Naive thymus-derived CD4-positive, alpha-beta T cell (primary cell): ENCODE measurements around the gene DMRTB1. TPM values are rescaled to one million over a fixed set of nuclear protein-coding genes. Genes with fewer than 3 reads are reported as not detected.

ENCODE experiments used
- ATAC-seq: fragments of 150-1000 bp; cut with Tn5 transposase; 2 replicates; pipeline ENCODE4 v1.10.0; 2021; ENCODE audit warnings: mild to moderate bottlenecking, moderate library complexity
- CTCF ChIA-PET: fragments of 350-600 bp; sonication (Branson Sonifier 250); formaldehyde crosslinking; loops from one replicate; lab custom pipeline; 2021; ENCODE audit warnings: antibody characterized with exemption; lab: Charles Lee
- POLR2A ChIA-PET: fragments of 350-600 bp; sonication (Branson Sonifier 250); formaldehyde crosslinking; loops from one replicate; lab custom pipeline; 2021; ENCODE audit warnings: antibody characterized with exemption, inconsistent platforms; lab: Charles Lee
- DNase-seq, 9 donors: peaks; one replicate each; pipeline versions ENCODE4 v3.0.0 to v3.0.0-alpha.2; 2020 to 2022; ENCODE audit warnings: mixed read lengths in 1 of 9
- H3K27ac ChIP-seq: one replicate; pipeline ENCODE4 v1.7.0; 2013; ENCODE audit warnings: mild to moderate bottlenecking, low read depth, low read length, moderate library complexity
- H3K27me3 ChIP-seq, 2 donors: one replicate each; pipeline ENCODE4 v1.7.0; 2013; ENCODE audit warnings: low read length in 2 of 2, mild to moderate bottlenecking in 2 of 2, moderate library complexity in 2 of 2; ENCODE audit not compliant: control insufficient read depth in 2 of 2, insufficient read depth in 2 of 2
- H3K36me3 ChIP-seq, 3 experiments: 1 replicate in 2 of 3; 2 replicates in 1 of 3; pipeline ENCODE4 v1.7.0; 2013; ENCODE audit warnings: low read length in 3 of 3, mild to moderate bottlenecking in 3 of 3, moderate library complexity in 1 of 3; ENCODE audit not compliant: insufficient read depth in 3 of 3, control insufficient read depth in 2 of 3
- H3K4me1 ChIP-seq, 2 donors: one replicate each; pipeline ENCODE4 v1.7.0; 2013; ENCODE audit warnings: low read length in 2 of 2, mild to moderate bottlenecking in 2 of 2, moderate library complexity in 1 of 2; ENCODE audit not compliant: control insufficient read depth in 2 of 2, insufficient read depth in 2 of 2
- H3K4me3 ChIP-seq: 2 replicates; pipeline ENCODE4 v1.7.0; 2013; ENCODE audit warnings: mild to moderate bottlenecking, low read length
- H3K9me3 ChIP-seq, 3 experiments: 1 replicate in 2 of 3; 2 replicates in 1 of 3; pipeline ENCODE4 v1.7.0; 2013; ENCODE audit warnings: low read length in 3 of 3; ENCODE audit not compliant: control insufficient read depth in 2 of 3
- H3K27ac Mint-ChIP-seq, 9 donors: one replicate each; pipeline ENCODE4 v1.8.0; 2020 to 2022; ENCODE audit warnings: mixed read lengths in 9 of 9, mild to moderate bottlenecking in 8 of 9, moderate library complexity in 5 of 9, inconsistent platforms in 2 of 9
- H3K27me3 Mint-ChIP-seq, 5 donors: one replicate each; pipeline ENCODE4 v1.8.0; 2021 to 2022; ENCODE audit warnings: mixed read lengths in 5 of 5, mild to moderate bottlenecking in 1 of 5
- H3K36me3 Mint-ChIP-seq, 5 donors: one replicate each; pipeline ENCODE4 v1.8.0; 2020 to 2022; ENCODE audit warnings: mixed read lengths in 5 of 5, mild to moderate bottlenecking in 3 of 5, inconsistent platforms in 1 of 5
- H3K4me1 Mint-ChIP-seq, 7 donors: one replicate each; pipeline ENCODE4 v1.8.0; 2020 to 2022; ENCODE audit warnings: mixed read lengths in 7 of 7, mild to moderate bottlenecking in 3 of 7, inconsistent platforms in 1 of 7
- H3K4me3 Mint-ChIP-seq, 10 donors: one replicate each; pipeline ENCODE4 v1.8.0; 2020 to 2022; ENCODE audit warnings: mild to moderate bottlenecking in 10 of 10, mixed read lengths in 10 of 10, moderate library complexity in 6 of 10, inconsistent platforms in 2 of 10
- H3K9me3 Mint-ChIP-seq, 11 donors: one replicate each; pipeline ENCODE4 v1.8.0; 2020 to 2022; ENCODE audit warnings: mixed read lengths in 11 of 11, mild to moderate bottlenecking in 4 of 11, inconsistent platforms in 1 of 11, moderate library complexity in 1 of 11
- intact Hi-C, 2 donors: fragments of 100-400 bp; cut with micrococcal nuclease; formaldehyde crosslinking; loops; one replicate each; pipeline ENCODE4 v1.15.1; 2023
- polyA plus RNA-seq, 2 donors: library from polyadenylated mRNA; unstranded; fragments of 300-500 nt; fragmentation: Illumina TruSeq; gene quantifications; one replicate each; pipeline ENCODE4 v1.2.3, GENCODE V29; 2021
- total RNA-seq, 6 experiments: library from RNA in 5 of 6; stranded (reverse) in 5 of 6; gene quantifications; 1 replicate in 5 of 6; 2 replicates in 1 of 6; pipeline ENCODE4 v1.2.3 and lab custom pipeline; 2021 to 2026

Gene DMRTB1
- total and polyA plus RNA-seq, 7 experiments from 2014 or later: not detected

DNA sequence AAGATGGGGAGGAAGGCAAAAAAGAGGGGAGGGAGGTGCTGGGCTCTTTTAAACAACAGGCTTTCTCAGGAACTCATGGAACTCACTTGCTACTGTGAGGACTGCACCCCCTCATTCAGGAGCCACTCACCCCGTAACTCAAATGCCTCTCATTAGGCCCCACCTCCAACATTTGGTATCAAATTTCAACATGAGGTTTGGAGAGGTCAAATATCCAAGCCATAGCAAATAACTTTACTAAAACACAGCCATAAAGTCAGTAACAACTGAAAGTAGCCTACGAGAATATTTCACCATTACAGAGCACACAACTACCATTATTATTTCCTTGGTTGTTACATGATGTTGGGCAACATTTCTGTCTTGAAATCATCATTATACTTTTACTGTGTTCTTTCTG is 13.1 kb upstream of the DMRTB1 start:
- H3K36me3 Mint-ChIP-seq: no peaks in the 10 kb centered on the region
- no peak overlapping the region for H3K27ac ChIP-seq
- intact Hi-C loops: no loop called here
- ChIA-PET POLR2A (no interaction called here), CTCF (no interaction called here)
- H3K4me1 Mint-ChIP-seq: peaks cover 0 to 2% (median 0%) of the 10 kb centered on the region in 7 donors
- ATAC-seq (no peak), DNase-seq (no peak)
- no peak overlapping the region for H3K27ac Mint-ChIP-seq
- peaks cover 0 to 33% (median 11%) of the 10 kb centered on the region in 5 donors for H3K27me3 Mint-ChIP-seq
- no peaks in the 10 kb centered on the region for H3K9me3 Mint-ChIP-seq
- H3K4me3 Mint-ChIP-seq: no peak overlapping the region
- no peaks in the 10 kb centered on the region for H3K9me3 ChIP-seq
- no peaks in the 10 kb centered on the region for H3K27me3 ChIP-seq
- no peaks in the 10 kb centered on the region for H3K36me3 ChIP-seq
- no peak overlapping the region for H3K4me3 ChIP-seq
- H3K4me1 ChIP-seq: no peaks in the 10 kb centered on the region

DNA sequence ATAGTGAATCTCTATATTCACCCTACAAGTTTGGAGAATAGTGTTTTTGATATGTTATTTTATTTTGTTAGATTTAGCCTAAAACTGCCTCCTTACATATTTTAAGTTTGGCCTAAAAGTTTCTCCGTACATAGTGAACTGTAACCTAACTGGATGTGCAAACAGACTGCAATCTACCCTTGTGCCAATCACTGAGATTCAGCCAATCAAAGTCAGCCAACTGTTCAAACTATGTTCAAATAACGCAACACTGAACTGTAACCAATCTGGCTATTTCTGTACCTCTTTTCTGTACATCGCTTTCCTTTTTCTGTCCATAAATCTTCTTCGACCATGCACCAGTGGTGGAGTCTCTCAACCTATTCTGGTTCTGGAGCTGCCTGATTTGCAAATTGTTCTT is 11.8 kb upstream of the DMRTB1 start:
- no peaks in the 10 kb centered on the region for H3K9me3 Mint-ChIP-seq
- peaks cover 0 to under 1% (median 0%) of the 10 kb centered on the region in 7 donors for H3K4me1 Mint-ChIP-seq
- no peaks in the 10 kb centered on the region for H3K27me3 ChIP-seq
- H3K36me3 Mint-ChIP-seq: no peaks in the 10 kb centered on the region
- no peak for DNase-seq
- peaks cover 0 to 42% (median 11%) of the 10 kb centered on the region in 5 donors for H3K27me3 Mint-ChIP-seq
- no peaks in the 10 kb centered on the region for H3K9me3 ChIP-seq
- no peak overlapping the region for H3K4me3 Mint-ChIP-seq
- CTCF ChIA-PET: no interaction called here
- no peak for ATAC-seq
- H3K4me3 ChIP-seq: no peak overlapping the region
- no peak overlapping the region for H3K27ac Mint-ChIP-seq
- H3K36me3 ChIP-seq: no peaks in the 10 kb centered on the region
- no peak overlapping the region for H3K27ac ChIP-seq
- POLR2A ChIA-PET: interaction anchor here (0.6 kb wide), 1 partner anchor 473 kb away, joined by 3 read pairs; no protein-coding TSS in a partner anchor
- no peaks in the 10 kb centered on the region for H3K4me1 ChIP-seq
- intact Hi-C loops: no loop called here

DNA sequence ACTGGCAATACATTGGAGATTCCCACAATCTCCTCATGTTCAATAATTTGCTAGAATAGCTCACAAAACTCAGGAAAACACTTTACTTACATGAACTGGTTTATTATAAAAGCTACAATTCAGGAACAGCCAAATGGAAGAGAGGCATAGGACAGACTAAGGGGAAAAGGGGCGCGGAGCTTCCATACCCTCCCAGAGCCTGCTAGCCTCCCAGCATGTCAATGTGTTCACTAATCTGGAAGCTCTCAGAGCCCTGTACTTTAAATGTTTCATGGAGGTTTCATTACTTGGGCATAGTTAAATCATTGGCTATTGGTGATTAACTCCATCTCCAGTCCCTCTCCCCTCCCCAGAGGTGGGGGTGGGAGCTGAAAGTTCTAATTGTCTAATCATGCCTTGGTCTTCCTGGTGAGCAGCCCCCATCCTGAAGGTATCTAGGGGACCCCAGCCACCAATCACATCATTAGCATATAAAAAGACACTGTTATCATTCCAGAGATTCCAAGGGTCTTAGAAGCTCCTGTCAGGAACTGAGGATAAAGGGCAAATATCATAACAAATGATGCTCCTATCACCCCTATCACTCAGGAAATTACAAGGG is 10.9 kb upstream of the DMRTB1 start:
- ChIA-PET CTCF (no interaction called here), POLR2A (interaction anchor here (0.6 kb wide), 1 partner anchor 472 kb away, joined by 3 read pairs; no protein-coding TSS in a partner anchor)
- Histone ChIP-seq H3K36me3 (no peaks in the 10 kb centered on the region), H3K27ac (no peak overlapping the region), H3K9me3 (no peaks in the 10 kb centered on the region), H3K4me1 (no peaks in the 10 kb centered on the region), H3K27me3 (no peaks in the 10 kb centered on the region), H3K4me3 (no peak overlapping the region)
- H3K27me3 Mint-ChIP-seq: peaks cover 0 to 50% (median 11%) of the 10 kb centered on the region in 5 donors
- no peak overlapping the region for H3K27ac Mint-ChIP-seq
- no peak overlapping the region for H3K4me3 Mint-ChIP-seq
- H3K36me3 Mint-ChIP-seq: no peaks in the 10 kb centered on the region
- ATAC-seq (no peak), DNase-seq (no peak)
- H3K9me3 Mint-ChIP-seq: no peaks in the 10 kb centered on the region
- no peaks in the 10 kb centered on the region for H3K4me1 Mint-ChIP-seq
- intact Hi-C loops: no loop called here

DNA sequence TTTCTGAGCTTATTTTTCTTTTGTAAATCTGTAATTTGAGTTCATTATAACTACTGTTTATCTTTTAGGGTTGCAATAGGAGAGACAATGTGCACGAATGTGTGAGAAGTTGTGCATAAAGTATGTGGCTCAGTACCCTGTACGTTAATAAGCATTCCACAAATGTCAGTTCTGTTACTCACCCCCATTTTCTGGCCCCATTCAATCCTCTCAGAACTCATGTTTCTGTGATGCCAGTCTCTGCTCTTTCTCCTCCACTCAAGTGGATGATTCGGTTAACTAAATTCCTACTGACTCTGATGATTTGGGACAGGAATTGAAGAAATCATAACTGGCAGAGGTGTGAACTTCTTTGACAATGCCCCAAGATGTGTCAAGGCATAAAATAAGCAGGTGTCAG is 10.2 kb upstream of the DMRTB1 start:
- Histone ChIP-seq H3K27ac (no peak overlapping the region), H3K27me3 (no peaks in the 10 kb centered on the region), H3K36me3 (no peaks in the 10 kb centered on the region), H3K4me3 (no peak overlapping the region), H3K9me3 (no peaks in the 10 kb centered on the region), H3K4me1 (no peaks in the 10 kb centered on the region)
- no peaks in the 10 kb centered on the region for H3K36me3 Mint-ChIP-seq
- H3K27me3 Mint-ChIP-seq: peaks cover 5 to 56% (median 11%) of the 10 kb centered on the region in 5 donors
- H3K9me3 Mint-ChIP-seq: no peaks in the 10 kb centered on the region
- DNase-seq: no peak
- H3K27ac Mint-ChIP-seq: no peak overlapping the region
- ChIA-PET CTCF (no interaction called here), POLR2A (no interaction called here)
- intact Hi-C loops: no loop called here
- no peak for ATAC-seq
- no peak overlapping the region for H3K4me3 Mint-ChIP-seq
- no peaks in the 10 kb centered on the region for H3K4me1 Mint-ChIP-seq

DNA sequence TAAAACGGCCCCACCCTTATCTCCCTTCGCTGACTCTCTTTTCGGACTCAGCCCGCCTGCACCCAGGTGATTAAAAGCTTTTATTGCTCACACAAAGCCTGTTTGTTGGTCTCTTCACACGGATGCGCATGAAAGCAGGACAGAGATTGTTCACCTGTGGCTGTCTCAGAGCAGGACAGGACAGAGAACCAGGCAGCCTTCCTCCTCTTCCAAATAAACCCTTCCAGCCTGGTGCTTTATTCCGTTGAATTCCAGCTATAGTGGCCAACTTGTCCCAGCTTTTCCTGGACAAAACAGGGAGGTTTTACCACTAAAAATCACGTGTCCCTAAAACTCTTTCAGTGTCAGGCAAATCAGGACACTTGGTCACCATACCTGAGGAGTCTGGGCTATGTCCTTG is 9.5 kb upstream of the DMRTB1 start:
- ATAC-seq (no peak), DNase-seq (no peak)
- H3K4me1 ChIP-seq: no peaks in the 10 kb centered on the region
- Mint-ChIP-seq H3K4me3 (no peak overlapping the region), H3K36me3 (no peaks in the 10 kb centered on the region), H3K27me3 (peaks cover 7 to 56% (median 11%) of the 10 kb centered on the region in 5 donors), H3K4me1 (no peaks in the 10 kb centered on the region), H3K9me3 (no peaks in the 10 kb centered on the region), H3K27ac (no peak overlapping the region)
- H3K27ac ChIP-seq: no peak overlapping the region
- CTCF ChIA-PET: no interaction called here
- H3K27me3 ChIP-seq: no peaks in the 10 kb centered on the region
- no peaks in the 10 kb centered on the region for H3K9me3 ChIP-seq
- H3K4me3 ChIP-seq: no peak overlapping the region
- no peaks in the 10 kb centered on the region for H3K36me3 ChIP-seq
- POLR2A ChIA-PET: no interaction called here
- intact Hi-C loops: no loop called here

DNA sequence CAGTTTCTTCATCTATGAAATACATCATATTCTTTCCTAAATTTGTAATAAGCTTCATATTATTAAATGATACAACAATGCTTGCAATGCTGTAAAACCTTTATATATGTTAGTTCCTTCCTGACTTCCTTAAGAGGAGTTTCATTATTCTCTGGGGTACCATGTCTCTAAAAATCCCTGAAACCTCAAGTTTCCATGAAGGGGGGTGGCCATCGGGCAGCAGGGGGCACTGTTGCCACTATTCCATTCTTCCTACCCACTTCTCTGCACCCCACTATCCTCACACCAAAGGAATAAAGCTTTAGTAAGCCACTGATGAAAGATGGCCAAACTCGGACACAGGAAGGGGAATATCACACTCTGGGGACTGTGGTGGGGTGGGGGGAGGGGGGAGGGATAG is 9.0 kb upstream of the DMRTB1 start:
- intact Hi-C loops: no loop called here
- H3K27ac ChIP-seq: no peak overlapping the region
- no peaks in the 10 kb centered on the region for H3K4me1 ChIP-seq
- Mint-ChIP-seq H3K27ac (no peak overlapping the region), H3K4me1 (no peaks in the 10 kb centered on the region), H3K36me3 (no peaks in the 10 kb centered on the region), H3K4me3 (no peak overlapping the region), H3K27me3 (peaks cover 7 to 61% (median 11%) of the 10 kb centered on the region in 5 donors), H3K9me3 (no peaks in the 10 kb centered on the region)
- no peak overlapping the region for H3K4me3 ChIP-seq
- ATAC-seq (no peak), DNase-seq (no peak)
- CTCF ChIA-PET: no interaction called here
- H3K36me3 ChIP-seq: no peaks in the 10 kb centered on the region
- POLR2A ChIA-PET: no interaction called here
- no peaks in the 10 kb centered on the region for H3K27me3 ChIP-seq
- H3K9me3 ChIP-seq: no peaks in the 10 kb centered on the region

DNA sequence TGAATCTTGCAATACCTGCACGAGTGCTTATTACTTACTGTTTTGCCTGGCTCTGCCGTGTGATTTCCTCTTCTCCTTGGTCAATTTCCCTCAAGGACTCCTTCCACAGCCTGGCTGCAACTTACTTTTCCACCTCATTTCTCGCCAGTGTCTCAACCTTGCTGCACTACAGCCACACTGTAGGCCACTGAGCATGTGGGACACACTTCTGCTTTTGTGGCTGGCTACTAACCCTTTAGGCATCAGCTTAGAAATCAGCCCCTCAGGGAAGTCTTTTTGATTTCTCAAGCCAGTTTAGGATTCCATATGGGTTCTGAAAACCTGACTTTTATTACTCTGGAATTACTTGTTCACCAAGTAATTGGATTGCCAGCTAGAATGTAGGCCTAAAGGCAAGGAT is 5.2 kb upstream of the DMRTB1 start:
- no peak overlapping the region for H3K27ac ChIP-seq
- H3K36me3 ChIP-seq: no peaks in the 10 kb centered on the region
- no peak overlapping the region for H3K27ac Mint-ChIP-seq
- ATAC-seq (no peak), DNase-seq (no peak)
- no peaks in the 10 kb centered on the region for H3K9me3 ChIP-seq
- no peaks in the 10 kb centered on the region for H3K4me1 ChIP-seq
- no peaks in the 10 kb centered on the region for H3K4me1 Mint-ChIP-seq
- H3K9me3 Mint-ChIP-seq: no peaks in the 10 kb centered on the region
- H3K4me3 ChIP-seq: no peak overlapping the region
- no peak overlapping the region for H3K4me3 Mint-ChIP-seq
- peaks cover 7 to 49% (median 12%) of the 10 kb centered on the region in 5 donors for H3K27me3 Mint-ChIP-seq
- ChIA-PET CTCF (no interaction called here), POLR2A (no interaction called here)
- no peaks in the 10 kb centered on the region for H3K36me3 Mint-ChIP-seq
- intact Hi-C loops: no loop called here
- no peaks in the 10 kb centered on the region for H3K27me3 ChIP-seq
